ENCODE measurements around the gene CKMT2. TPM values are rescaled to one million over a fixed set of nuclear protein-coding genes. Genes with fewer than 3 reads are reported as not detected.

Gene CKMT2
- total RNA-seq, 2 donors from 2014 or later, result 909 to 1,365 TPM

- DNase-seq (ENCODE audit: low spot score), result no peak
- H3K9me3 ChIP-seq, result no peaks in the 10 kb centered on the region
- no peaks in the 10 kb centered on the region for H3K27me3 ChIP-seq
- TF ChIP-seq CTCF (IDR thresholded peaks at IDR 0.05), result no peak
- H3K36me3 ChIP-seq, result no peaks in the 10 kb centered on the region
- no peaks in the 10 kb centered on the region for H3K4me1 ChIP-seq
- H3K4me3 ChIP-seq, result no peak overlapping the region
- H3K27ac ChIP-seq, result no peak overlapping the region
These were observed 30.5 kb upstream of the CKMT2 start for GRCh38 chr5:81202655-81203054.

- DNase-seq (ENCODE audit: low spot score), result no peak
- no peaks in the 10 kb centered on the region for H3K4me1 ChIP-seq
- H3K36me3 ChIP-seq, result no peaks in the 10 kb centered on the region
- TF ChIP-seq CTCF (IDR thresholded peaks at IDR 0.05), result no peak
- H3K4me3 ChIP-seq, result no peak overlapping the region
- no peak overlapping the region for H3K27ac ChIP-seq
- no peaks in the 10 kb centered on the region for H3K27me3 ChIP-seq
- H3K9me3 ChIP-seq, result no peaks in the 10 kb centered on the region
These were observed 29.4 kb upstream of the CKMT2 start for GRCh38 chr5:81203729-81204128.

- DNase-seq (ENCODE audit: low spot score), result no peak
- H3K4me3 ChIP-seq, result no peak overlapping the region
- no peaks in the 10 kb centered on the region for H3K27me3 ChIP-seq
- no peak for TF ChIP-seq CTCF (IDR thresholded peaks at IDR 0.05)
- H3K4me1 ChIP-seq, result no peaks in the 10 kb centered on the region
- no peaks in the 10 kb centered on the region for H3K9me3 ChIP-seq
- H3K36me3 ChIP-seq, result no peaks in the 10 kb centered on the region
- H3K27ac ChIP-seq, result no peak overlapping the region
These were observed 28.9 kb upstream of the CKMT2 start for GRCh38 chr5:81204205-81204604.

GRCh38 chr5:81205058-81205457 lies 28.1 kb upstream of the CKMT2 start:
- Histone ChIP-seq H3K27ac (no peak overlapping the region), H3K9me3 (no peaks in the 10 kb centered on the region), H3K27me3 (no peaks in the 10 kb centered on the region), H3K36me3 (no peaks in the 10 kb centered on the region), H3K4me1 (no peaks in the 10 kb centered on the region), H3K4me3 (no peak overlapping the region)
- DNase-seq (ENCODE audit: low spot score), result no peak
- no peak for TF ChIP-seq CTCF (IDR thresholded peaks at IDR 0.05)

- Histone ChIP-seq H3K36me3 (no peaks in the 10 kb centered on the region), H3K9me3 (no peaks in the 10 kb centered on the region), H3K27ac (no peak overlapping the region), H3K27me3 (no peaks in the 10 kb centered on the region), H3K4me1 (no peaks in the 10 kb centered on the region), H3K4me3 (no peak overlapping the region)
- no peak for DNase-seq (ENCODE audit: low spot score)
- no peak for TF ChIP-seq CTCF (IDR thresholded peaks at IDR 0.05)
These were observed 26.1 kb upstream of the CKMT2 start for GRCh38 chr5:81207009-81207408.

- no peak for DNase-seq (ENCODE audit: low spot score)
- H3K4me1 ChIP-seq, result no peaks in the 10 kb centered on the region
- no peaks in the 10 kb centered on the region for H3K36me3 ChIP-seq
- no peak overlapping the region for H3K4me3 ChIP-seq
- no peak for TF ChIP-seq CTCF (IDR thresholded peaks at IDR 0.05)
- H3K9me3 ChIP-seq, result no peaks in the 10 kb centered on the region
- H3K27ac ChIP-seq, result no peak overlapping the region
- no peaks in the 10 kb centered on the region for H3K27me3 ChIP-seq
These were observed 24.2 kb upstream of the CKMT2 start for GRCh38 chr5:81208904-81209303.

All from right atrium auricular region (tissue), 2 donors.